ENCODE data around the gene TNFRSF1B. TPM values are rescaled to one million over a fixed set of nuclear protein-coding genes. Genes with fewer than 3 reads are reported as not detected.

The TNFRSF1B gene
- total RNA-seq, 4 donors from 2014 or later = 34.0 to 122 (median 84.5) TPM

- no peak for DNase-seq (ENCODE audit: low spot score)
- TF ChIP-seq, protein P1, sequence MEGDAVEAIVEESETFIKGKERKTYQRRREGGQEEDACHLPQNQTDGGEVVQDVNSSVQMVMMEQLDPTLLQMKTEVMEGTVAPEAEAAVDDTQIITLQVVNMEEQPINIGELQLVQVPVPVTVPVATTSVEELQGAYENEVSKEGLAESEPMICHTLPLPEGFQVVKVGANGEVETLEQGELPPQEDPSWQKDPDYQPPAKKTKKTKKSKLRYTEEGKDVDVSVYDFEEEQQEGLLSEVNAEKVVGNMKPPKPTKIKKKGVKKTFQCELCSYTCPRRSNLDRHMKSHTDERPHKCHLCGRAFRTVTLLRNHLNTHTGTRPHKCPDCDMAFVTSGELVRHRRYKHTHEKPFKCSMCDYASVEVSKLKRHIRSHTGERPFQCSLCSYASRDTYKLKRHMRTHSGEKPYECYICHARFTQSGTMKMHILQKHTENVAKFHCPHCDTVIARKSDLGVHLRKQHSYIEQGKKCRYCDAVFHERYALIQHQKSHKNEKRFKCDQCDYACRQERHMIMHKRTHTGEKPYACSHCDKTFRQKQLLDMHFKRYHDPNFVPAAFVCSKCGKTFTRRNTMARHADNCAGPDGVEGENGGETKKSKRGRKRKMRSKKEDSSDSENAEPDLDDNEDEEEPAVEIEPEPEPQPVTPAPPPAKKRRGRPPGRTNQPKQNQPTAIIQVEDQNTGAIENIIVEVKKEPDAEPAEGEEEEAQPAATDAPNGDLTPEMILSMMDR (IDR thresholded peaks at IDR 0.05) = no peak
These were observed 5.5 kb downstream of the TNFRSF1B start for GRCh38 chr1:12172042-12172851.

DNA sequence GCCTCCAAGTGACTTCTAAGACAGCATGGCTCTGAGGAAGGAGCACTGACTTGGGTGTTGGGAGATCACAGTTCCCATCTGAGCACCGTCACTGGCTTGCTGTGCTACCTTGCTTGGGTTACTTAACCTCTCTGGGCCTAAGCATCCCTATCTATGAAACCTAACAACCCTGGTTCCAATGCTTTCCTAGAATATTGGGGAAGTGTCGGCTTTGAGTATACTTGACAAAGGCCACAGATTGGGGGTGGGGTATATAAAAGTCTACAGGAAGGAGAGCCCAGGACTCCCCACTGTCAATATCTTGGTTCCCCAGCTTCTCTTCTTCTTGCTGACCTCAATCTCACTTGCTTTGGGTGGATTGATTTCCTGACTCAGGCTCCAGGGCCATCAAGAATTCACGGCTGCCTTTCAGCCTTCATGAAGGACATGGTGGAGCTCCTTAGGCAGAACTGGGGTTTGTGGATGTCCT is 6.3 kb downstream of the TNFRSF1B start:
- ATAC-seq (ENCODE audit: low FRiP score) (no peak), DNase-seq (ENCODE audit: low spot score) (no peak)
- TF ChIP-seq, protein P1 (IDR thresholded peaks at IDR 0.05) = no peak

More at GRCh38 chr1:12172042-12172851, 5.5 kb downstream of the TNFRSF1B start:
- ATAC-seq (ENCODE audit: low FRiP score) = no peak

DNA sequence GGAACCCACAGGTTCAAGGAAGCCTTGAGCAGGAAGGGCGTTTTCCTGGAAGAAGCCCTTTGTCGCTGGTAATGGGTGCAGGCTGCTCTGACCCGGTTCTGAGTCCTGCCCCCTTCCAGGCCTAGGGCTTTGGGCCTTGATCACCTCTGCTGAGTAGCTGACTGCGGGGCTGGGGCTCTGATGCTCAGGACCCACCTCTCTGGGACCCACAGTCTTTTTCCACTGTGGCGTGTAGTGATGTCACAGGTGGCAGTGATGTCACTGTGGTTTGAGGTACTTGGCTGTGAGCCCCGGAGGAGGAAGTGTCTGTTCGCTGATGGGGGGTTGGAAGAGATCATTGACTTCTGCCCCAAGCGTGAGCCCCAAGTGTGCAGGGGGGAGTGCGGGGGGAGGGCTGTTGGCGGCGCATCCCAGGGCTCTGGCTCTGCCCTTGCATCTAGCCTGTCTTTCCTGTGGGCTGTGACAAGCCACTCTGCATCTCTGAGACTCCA is 6.9 kb downstream of the TNFRSF1B start:
- ATAC-seq (ENCODE audit: low FRiP score) (no peak), DNase-seq (ENCODE audit: low spot score) (peak; percentile 52)
- TF ChIP-seq, protein P1 (IDR thresholded peaks at IDR 0.05) = no peak

DNA sequence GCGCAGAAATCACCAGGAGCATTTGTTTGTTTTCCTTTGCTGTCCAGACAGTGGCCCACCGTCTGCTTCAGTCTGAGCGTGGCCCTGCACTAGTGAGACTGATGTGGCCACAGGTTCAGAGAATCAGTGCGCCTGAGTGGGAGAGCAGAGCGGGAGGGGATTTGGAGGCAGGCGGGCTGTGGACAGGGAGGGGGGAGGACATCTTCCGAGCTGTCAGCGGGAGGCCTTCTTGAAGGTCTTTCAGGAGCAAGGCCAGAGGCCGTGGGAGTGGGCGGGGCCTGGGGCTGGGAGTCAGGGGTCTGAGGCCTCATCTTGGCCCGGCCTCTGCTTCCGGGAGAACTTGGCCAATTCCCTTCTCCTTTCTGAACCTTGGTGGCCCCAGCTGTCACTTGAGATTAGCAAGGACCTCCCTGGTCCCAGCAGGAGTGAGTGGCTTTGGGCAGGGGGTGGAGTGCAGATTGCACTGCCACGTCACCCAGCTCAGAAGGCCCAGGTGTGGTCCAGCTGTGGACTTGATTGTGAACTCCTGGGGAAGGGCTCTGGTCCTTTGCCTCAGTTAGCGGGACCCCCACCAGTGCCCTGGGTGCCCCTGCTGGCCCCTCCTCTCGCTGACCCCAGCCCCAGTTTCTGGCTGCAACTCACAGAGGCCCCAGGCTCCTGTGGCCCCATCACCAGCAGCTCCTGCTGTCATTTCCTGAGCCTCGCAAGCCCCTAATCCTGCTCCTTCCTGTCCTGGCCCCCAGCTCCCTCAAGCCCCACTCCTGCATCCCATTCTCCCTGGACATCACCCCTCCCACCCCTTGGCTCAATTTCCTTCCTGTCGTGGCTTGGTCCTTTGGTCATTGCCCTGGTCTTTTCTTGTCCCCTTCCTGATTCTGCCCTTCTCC is 8.4 kb downstream of the TNFRSF1B start:
- ATAC-seq (ENCODE audit: low FRiP score) = no peak

GRCh38 chr1:12176298-12177118 is 9.7 kb downstream of the TNFRSF1B start:
- DNase-seq (ENCODE audit: low spot score) (no peak), ATAC-seq (ENCODE audit: low FRiP score) (no peak)
- TF ChIP-seq, protein P1 (IDR thresholded peaks at IDR 0.05) = no peak

More for the DNA sequence above, 8.4 kb downstream of the TNFRSF1B start:
- TF ChIP-seq, protein P1 (IDR thresholded peaks at IDR 0.05) = no peak
- DNase-seq (ENCODE audit: low spot score) = no peak
